Ishikawa (cell line): ENCODE measurements around the gene TEX55.

Experiments used
- CEBPB ChIP-seq: IDR thresholded peaks from 2 replicates; pipeline ENCODE4 v1.6.1; 2012
- EGR1 ChIP-seq: IDR thresholded peaks from 2 replicates; pipeline ENCODE4 v1.6.1; 2012
- EP300 ChIP-seq: IDR thresholded peaks from 2 replicates; pipeline ENCODE4 v1.6.1; 2012; ENCODE audit warnings: borderline replicate concordance
- FOXM1 ChIP-seq: IDR thresholded peaks from 2 replicates; pipeline ENCODE4 v1.6.1; 2012; ENCODE audit warnings: low read depth, borderline replicate concordance
- NFIC ChIP-seq: IDR thresholded peaks from 2 replicates; pipeline ENCODE4 v1.6.1; 2012
- RAD21 ChIP-seq: IDR thresholded peaks from 2 replicates; pipeline ENCODE4 v1.6.1; 2012; ENCODE audit warnings: low read depth
- REST ChIP-seq: IDR thresholded peaks from 2 replicates; pipeline ENCODE4 v1.6.1; 2012; ENCODE audit warnings: low read depth, mild to moderate bottlenecking
- TAF1 ChIP-seq: IDR thresholded peaks from 2 replicates; pipeline ENCODE4 v1.6.1; 2012; ENCODE audit warnings: low read depth, mild to moderate bottlenecking
- TCF12 ChIP-seq: IDR thresholded peaks from 2 replicates; pipeline ENCODE4 v1.6.1; 2012; ENCODE audit warnings: low read depth
- TEAD4 ChIP-seq: IDR thresholded peaks from 2 replicates; pipeline ENCODE4 v1.6.1; 2012
- USF1 ChIP-seq: IDR thresholded peaks from 2 replicates; pipeline ENCODE4 v1.6.1; 2012
- YY1 ChIP-seq: IDR thresholded peaks from 2 replicates; pipeline ENCODE4 v1.6.1; 2012; ENCODE audit warnings: low read depth
- ZBTB7A ChIP-seq: IDR thresholded peaks from 2 replicates; pipeline ENCODE4 v1.6.1; 2012; ENCODE audit warnings: low read depth
- TF ChIP-seq, protein P1 (sequence below): IDR thresholded peaks from 2 replicates; pipeline ENCODE4 v1.6.1; 2012

DNA sequence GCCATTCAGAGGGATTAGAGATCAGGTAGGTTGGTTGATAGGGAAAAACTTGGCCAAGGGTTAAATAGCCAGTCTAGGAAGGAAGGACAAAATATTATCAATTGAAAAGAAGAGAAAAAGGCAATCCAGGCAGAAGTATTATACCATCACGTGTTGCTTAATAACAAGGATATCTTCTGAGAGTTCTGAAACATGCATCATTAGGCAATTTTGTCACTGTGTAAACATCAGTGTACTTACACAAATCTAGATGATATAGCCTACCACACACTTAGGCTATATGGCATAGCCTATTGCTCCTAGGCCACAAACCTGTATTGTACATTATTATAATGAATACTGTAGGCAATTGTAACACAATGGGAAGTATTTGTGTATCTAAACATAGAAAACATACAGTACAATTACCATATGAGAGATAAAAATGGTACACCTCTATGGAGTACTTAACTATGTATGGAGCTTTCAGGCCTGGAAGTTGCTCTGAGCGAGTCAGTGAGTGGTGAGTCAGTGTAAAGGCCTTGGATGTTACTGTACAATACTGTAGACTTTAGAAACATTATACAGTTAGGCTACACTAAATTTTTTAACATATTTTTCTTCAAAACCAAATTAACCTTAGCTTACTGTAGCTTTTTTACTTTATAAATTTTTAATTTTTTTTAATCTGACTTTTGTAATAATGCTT is 2.7 kb downstream of the TEX55 start:
- no peak for TF ChIP-seq NFIC
- TF ChIP-seq ZBTB7A = no peak
- TF ChIP-seq EGR1 = no peak
- TF ChIP-seq EP300 = no peak
- no peak for TF ChIP-seq REST
- no peak for TF ChIP-seq TAF1
- no peak for TF ChIP-seq TCF12
- TF ChIP-seq CEBPB = no peak
- no peak for TF ChIP-seq RAD21
- no peak for TF ChIP-seq YY1
- TF ChIP-seq USF1 = no peak
- no peak for TF ChIP-seq TEAD4
- TF ChIP-seq, protein P1, sequence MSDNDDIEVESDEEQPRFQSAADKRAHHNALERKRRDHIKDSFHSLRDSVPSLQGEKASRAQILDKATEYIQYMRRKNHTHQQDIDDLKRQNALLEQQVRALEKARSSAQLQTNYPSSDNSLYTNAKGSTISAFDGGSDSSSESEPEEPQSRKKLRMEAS = no peak
- no peak for TF ChIP-seq FOXM1
